ENCODE data around the gene REM2. TPM values are rescaled to one million over a fixed set of nuclear protein-coding genes. Genes with fewer than 3 reads are reported as not detected.

REM2 gene
- total RNA-seq, 1 experiment from 2014 or later = 0.18 TPM

GRCh38 chr14:22918804-22919600 is 36.0 kb downstream of the REM2 start, which contains the start of gene RBM23:
TSS of gene RBM23 (minus strand) at chr14:22919149.
- H3K4me1 ChIP-seq (ENCODE audit: control insufficient read depth, insufficient read depth, low read length) = peaks cover 12% of the 10 kb centered on the region
- TF ChIP-seq REST (IDR thresholded peaks at IDR 0.05; ENCODE audit: insufficient read depth in 1 of 2, low read depth in 2 of 2, low read length in 1 of 2) (no peak), CTCF (IDR thresholded peaks at IDR 0.05) (no peak), SIN3A (IDR thresholded peaks at IDR 0.05; ENCODE audit: borderline replicate concordance, insufficient read depth, low read depth, low read length) (peak; percentile 62; the same call in 1 of the 2 replicates), TCF7L2 (IDR thresholded peaks at IDR 0.05; ENCODE audit: low read depth, low read length) (no peak), POLR2AphosphoS5 (IDR thresholded peaks at IDR 0.05; ENCODE audit: low read depth, low read length) (peak; percentile 51)
- ATAC-seq (peak; percentile 96), DNase-seq (ENCODE audit: low read depth, low spot score) (peak; percentile 99)
- POLR2A ChIA-PET = interaction anchor here (0.6 kb wide), 1 partner anchor 76 kb away, joined by 9 read pairs; no protein-coding TSS in a partner anchor
- intact Hi-C loops (cut with micrococcal nuclease; ENCODE audit: unreplicated experiment) (no loop called here), in situ Hi-C loops (cut with HindIII; ENCODE audit: low pct_unique_long_range_greater_than_20kb, low sequenced_read_pairs) (no loop called here)
- no TSS peak for BruUV-seq (replicated peaks)
- H3K27me3 ChIP-seq (ENCODE audit: control insufficient read depth, insufficient read depth, low read length) = no peaks in the 10 kb centered on the region
- H3K4me3 ChIP-seq (ENCODE audit: low read depth in 2 of 2, low read length in 2 of 2) = peak within 1 kb of the TSS; percentile 94 to 97
- peak within 1 kb of the TSS; percentile 94 for H3K27ac ChIP-seq (ENCODE audit: low read length)
- no peaks in the 10 kb centered on the region for H3K9me3 ChIP-seq (ENCODE audit: control insufficient read depth, insufficient read depth, low read depth, low read length)
- CTCF ChIA-PET = interaction anchor here (0.9 kb wide), 1 partner anchor 59 kb away, joined by 3 read pairs; no protein-coding TSS in a partner anchor
- peaks cover 8% of the 10 kb centered on the region for H3K36me3 ChIP-seq (ENCODE audit: control insufficient read depth, insufficient read depth, low read length)

GRCh38 chr14:22919601-22919921 is 36.5 kb downstream of the REM2 start:
- ChIA-PET POLR2A (interaction anchor here (0.6 kb wide), 1 partner anchor 76 kb away, joined by 9 read pairs; no protein-coding TSS in a partner anchor), CTCF (interaction anchor here (0.9 kb wide), 1 partner anchor 60 kb away, joined by 3 read pairs; no protein-coding TSS in a partner anchor)
- Histone ChIP-seq H3K4me3 (ENCODE audit: low read depth in 2 of 2, low read length in 2 of 2) (peak overlapping the region; percentile 58 to 97), H3K36me3 (ENCODE audit: control insufficient read depth, insufficient read depth, low read length) (peaks cover 10% of the 10 kb centered on the region), H3K27me3 (ENCODE audit: control insufficient read depth, insufficient read depth, low read length) (no peaks in the 10 kb centered on the region), H3K27ac (ENCODE audit: low read length) (peak overlapping the region; percentile 89), H3K4me1 (ENCODE audit: control insufficient read depth, insufficient read depth, low read length) (peaks cover 12% of the 10 kb centered on the region), H3K9me3 (ENCODE audit: control insufficient read depth, insufficient read depth, low read depth, low read length) (no peaks in the 10 kb centered on the region)
- TF ChIP-seq POLR2AphosphoS5 (IDR thresholded peaks at IDR 0.05; ENCODE audit: low read depth, low read length) (0 out of 2 replicates have a peak, but pooled peaks have one; percentile 5), REST (IDR thresholded peaks at IDR 0.05; ENCODE audit: insufficient read depth in 1 of 2, low read depth in 2 of 2, low read length in 1 of 2) (no peak), TCF7L2 (IDR thresholded peaks at IDR 0.05; ENCODE audit: low read depth, low read length) (no peak)
- in situ Hi-C loops (cut with HindIII; ENCODE audit: low pct_unique_long_range_greater_than_20kb, low sequenced_read_pairs) (no loop called here), intact Hi-C loops (cut with micrococcal nuclease; ENCODE audit: unreplicated experiment) (no loop called here)
- BruUV-seq (replicated peaks) = TSS peak; percentile 90
- DNase-seq (ENCODE audit: low read depth, low spot score) (no peak), ATAC-seq (peak; percentile 40)
